HG03139 (cell line): ENCODE results near the gene VWA7.

Experiments used
- ATAC-seq: cut with Tn5 transposase; IDR thresholded peaks from one replicate; pipeline ENCODE4 v1.9.1; 2021; ENCODE audit not compliant: unreplicated experiment

VWA7 gene

GRCh38 chr6:31761343-31761742, 15.8 kb downstream of the VWA7 start:
- ATAC-seq = no peak

- ATAC-seq = no peak
Observed at GRCh38 chr6:31760790-31761189, 16.3 kb downstream of the VWA7 start.

- ATAC-seq = no peak
Observed at GRCh38 chr6:31758281-31758680, 18.8 kb downstream of the VWA7 start.

- ATAC-seq = no peak
Observed at GRCh38 chr6:31752739-31753319, 24.3 kb downstream of the VWA7 start.

- no peak for ATAC-seq
Observed at GRCh38 chr6:31750411-31751022, 26.6 kb downstream of the VWA7 start.

- ATAC-seq = no peak
Observed at GRCh38 chr6:31749301-31750036, 27.7 kb downstream of the VWA7 start.

GRCh38 chr6:31744422-31744821, 32.7 kb downstream of the VWA7 start:
- no peak for ATAC-seq

DNA sequence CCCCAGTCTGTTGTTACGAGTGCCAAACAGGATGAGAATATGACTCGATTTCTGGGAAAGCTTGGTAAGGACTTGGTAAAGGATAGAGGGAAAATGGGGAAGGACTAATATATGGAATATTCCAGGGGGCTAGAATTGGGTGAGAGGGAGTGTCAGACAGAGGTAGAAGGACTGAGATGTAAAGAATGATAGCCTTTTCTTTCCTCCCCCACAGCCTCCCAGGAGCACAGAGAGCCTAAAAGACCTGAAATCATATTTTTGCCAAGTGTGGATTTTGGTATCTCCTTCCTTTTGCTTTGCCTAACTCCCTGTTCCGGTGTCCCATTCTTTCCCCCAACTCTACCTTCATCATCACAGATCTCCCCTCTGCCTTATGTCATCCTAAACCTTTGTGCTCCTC, 34.2 kb downstream of the VWA7 start:
- ATAC-seq = no peak

DNA sequence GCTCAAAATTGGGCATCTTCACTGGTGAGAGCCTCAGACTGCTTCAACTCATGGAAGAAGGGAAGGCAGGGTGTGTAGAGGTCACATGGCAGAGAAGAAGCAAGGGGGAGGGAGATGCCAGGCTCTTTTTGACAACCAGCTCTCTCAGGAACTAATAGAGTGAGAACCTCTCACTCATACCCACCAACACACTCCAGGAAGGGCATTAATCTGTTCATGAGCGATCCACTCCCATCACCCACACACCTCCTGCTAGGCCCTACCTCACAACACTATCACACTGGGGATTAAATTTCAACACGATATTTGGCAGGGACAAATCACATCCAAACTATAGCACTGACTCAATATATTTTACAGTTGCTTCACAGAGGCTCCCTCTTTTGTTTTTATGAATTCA, 35.3 kb downstream of the VWA7 start:
- no peak for ATAC-seq

DNA sequence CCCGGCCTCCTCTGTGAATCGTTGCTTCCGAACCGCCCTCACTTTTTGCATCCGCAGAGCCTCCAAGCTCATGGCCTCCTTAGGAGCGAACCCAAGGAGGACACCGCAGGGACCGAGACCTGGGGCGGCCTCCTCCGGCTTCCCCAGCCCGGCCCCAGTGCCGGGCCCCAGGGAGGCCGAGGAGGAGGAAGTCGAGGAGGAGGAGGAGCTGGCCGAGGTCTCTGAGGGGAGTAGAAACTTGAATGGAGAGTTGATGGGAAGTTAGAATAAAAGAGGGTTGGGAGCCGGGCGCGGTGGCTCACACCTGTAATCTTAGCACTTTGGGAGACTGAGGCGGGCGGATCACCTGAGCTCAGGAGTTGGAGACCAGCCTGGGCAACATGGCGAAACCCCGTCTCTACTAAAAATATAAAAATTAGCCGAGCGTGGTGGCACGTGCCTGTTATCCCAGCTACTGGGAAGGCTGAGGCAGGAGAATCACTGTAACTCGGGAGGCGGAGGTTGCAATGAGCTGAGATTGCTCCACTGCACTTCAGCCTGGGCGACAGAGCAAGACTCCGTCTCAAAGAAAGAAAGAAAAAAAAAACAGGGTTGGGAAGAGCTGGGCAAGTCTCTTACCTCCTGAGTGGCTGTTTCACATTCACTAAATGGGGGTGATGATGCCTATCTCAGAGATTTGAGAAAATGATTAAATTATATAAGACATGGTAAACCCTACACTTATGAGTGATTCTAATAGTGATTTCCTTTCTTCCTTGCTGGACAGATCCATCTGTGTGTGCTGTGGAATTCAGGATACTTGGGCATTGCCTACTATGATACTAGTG, 36.5 kb downstream of the VWA7 start:
- ATAC-seq = no peak

- peak; percentile 58 for ATAC-seq
Observed at GRCh38 chr6:31739639-31740396, 37.3 kb downstream of the VWA7 start, which contains the start of gene MSH5. MSH5 (plus strand) TSS chr6:31740005; CDS start chr6:31740467, 462 bp downstream.

DNA sequence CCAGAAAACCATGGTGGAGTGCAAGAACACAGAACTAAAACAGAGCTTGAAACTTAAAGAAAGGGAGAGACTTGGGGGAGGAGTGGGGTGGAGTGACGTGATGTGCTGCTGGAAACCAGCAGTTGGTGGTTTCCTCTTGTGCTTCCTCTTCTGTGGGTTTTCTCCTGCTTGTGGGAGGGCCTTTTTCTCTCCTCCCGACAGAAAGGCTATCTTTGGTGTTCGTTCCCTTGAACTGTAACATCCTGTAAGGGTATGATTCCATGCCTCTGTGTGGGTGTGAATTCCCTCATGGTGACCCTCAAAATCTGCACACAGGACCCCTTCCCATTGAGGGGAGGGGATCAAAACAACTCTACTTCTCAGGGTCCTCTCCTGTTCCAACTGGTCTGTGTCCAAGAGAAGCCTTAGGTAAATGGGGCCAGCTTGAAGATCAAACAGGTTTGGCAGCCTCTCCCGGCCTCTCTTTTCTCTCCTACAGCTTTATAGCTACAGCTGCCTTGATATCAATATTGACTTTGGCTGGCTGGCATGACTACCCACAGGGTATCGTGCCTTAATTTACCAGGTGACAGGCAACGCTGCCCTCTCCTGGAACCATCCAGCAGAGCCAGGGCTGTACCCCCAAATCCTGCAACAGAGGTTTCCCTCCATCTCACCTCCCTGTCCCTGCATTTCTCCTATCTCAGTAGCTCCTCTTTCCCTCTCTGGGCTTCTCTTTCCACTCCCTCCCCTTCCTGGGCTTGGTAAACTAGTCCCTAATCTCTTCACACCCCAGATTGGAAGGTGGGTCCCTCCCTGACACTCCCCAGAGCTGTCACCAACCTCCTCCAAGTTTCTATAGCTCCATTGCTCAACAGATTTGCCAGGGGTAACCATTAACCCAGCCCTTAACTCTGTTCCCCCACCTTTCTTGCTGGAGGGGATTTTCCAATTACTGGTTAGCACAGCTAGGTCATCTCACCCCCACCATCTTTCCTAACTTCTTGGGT, 38.8 kb downstream of the VWA7 start:
- ATAC-seq = no peak

DNA sequence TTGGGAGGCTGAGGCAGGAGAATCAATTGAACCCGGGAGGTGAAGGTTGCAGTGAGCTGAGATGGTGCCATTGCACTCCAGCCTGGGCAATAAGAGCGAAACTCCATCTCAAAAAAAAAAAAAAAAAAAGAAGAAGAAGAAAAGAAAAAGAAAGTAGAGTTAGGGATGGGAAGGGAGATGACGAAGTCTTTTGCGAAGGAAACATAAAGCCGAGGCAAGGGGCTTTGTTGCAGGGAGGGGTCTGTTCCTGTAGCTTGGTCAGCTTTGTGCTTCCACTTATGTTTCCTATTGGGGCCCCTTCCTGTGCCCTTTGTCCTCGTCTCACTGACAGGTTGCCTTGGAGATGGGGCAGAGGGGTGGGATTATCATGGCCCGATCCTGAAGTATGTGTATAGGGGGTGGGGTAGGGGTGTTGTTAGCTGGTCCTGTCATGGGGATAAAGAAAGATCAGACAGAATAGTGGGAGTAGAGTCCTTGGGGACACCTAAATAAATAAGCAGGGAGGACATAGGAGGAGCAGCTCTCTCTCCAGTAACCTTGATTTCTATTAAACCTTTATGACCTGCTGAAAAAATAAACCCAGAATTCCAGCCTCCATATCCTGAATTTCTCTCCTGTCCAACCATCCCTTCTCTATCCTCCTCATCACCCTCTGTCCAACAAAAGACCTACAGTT, 39.7 kb downstream of the VWA7 start:
- no peak for ATAC-seq

DNA sequence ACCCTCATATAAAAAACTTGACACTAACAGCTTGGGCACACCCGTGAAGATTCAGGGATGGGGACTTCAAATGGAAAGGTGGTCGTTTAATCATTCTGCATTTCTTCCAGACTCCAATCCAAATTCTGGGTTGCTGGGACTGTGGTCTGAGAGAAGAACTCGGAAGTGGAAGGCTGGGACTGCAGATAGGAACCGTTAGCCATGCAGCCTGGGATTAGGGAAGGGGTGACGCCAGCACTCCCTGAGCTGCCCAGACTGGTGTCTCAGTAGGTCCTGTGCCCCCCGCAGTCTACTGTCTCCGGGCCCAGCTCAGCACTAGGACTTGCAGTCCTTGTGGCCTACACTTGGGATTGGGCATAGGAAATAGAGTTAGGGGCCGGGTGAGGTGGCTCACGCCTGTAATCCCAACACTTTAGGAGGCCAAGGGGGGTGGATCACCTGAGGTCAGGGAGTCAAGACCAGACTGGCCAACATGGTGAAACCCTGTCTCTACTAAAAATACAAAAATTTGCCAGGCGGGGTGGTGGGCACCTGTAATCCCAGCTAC, 40.3 kb downstream of the VWA7 start:
- ATAC-seq = no peak

DNA sequence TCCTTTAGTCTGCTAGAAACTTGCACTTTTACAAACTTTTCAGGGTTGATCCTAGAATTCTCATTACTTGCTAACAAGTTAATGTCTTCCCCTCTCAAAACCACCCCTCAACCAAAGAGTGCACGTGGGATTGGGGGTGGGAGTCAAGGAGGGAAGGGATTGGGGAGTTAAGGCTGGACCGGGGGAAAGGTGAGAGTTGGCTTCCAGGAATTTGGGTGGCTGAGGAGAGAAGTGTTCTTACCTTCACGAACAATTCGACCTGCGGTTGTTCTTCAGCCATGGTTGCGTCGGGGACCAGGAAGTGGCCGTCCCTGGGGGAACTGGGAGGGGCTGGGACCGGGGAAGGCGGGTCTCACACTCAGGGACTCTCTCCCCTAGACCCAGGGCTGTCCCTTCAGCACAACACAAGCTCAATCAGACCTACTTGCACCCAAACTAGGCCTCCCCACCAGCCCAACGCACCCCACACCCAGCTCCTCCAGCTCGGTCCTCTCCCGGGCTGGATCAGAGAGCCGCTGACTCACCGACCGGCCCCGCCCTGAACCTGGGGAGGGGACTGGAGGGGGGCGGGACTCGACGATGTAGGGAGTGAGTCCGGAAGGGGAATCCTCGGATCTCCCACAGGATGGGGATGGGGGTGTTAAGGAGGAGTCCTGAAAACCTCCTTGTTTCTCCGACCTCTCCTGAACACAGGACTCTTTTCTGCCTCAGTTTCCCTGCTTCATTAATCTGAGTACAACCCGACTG, 40.9 kb downstream of the VWA7 start, which contains the start of gene CLIC1:
Gene CLIC1 (minus strand): TSS at position 510 of the 747 bp plus-strand sequence. CDS start 230 bp downstream, at position 280.
- ATAC-seq = peak; percentile 26

- ATAC-seq = no peak
Observed at GRCh38 chr6:31734821-31735406, 42.2 kb downstream of the VWA7 start.

GRCh38 chr6:31734247-31734820, 42.8 kb downstream of the VWA7 start:
- ATAC-seq = no peak
